ENCODE data around the gene NR1D2. TPM values are rescaled to one million over a fixed set of nuclear protein-coding genes. Genes with fewer than 3 reads are reported as not detected.

The NR1D2 gene
- total RNA-seq, 1 experiment from 2014 or later: 18.4 TPM

DNA sequence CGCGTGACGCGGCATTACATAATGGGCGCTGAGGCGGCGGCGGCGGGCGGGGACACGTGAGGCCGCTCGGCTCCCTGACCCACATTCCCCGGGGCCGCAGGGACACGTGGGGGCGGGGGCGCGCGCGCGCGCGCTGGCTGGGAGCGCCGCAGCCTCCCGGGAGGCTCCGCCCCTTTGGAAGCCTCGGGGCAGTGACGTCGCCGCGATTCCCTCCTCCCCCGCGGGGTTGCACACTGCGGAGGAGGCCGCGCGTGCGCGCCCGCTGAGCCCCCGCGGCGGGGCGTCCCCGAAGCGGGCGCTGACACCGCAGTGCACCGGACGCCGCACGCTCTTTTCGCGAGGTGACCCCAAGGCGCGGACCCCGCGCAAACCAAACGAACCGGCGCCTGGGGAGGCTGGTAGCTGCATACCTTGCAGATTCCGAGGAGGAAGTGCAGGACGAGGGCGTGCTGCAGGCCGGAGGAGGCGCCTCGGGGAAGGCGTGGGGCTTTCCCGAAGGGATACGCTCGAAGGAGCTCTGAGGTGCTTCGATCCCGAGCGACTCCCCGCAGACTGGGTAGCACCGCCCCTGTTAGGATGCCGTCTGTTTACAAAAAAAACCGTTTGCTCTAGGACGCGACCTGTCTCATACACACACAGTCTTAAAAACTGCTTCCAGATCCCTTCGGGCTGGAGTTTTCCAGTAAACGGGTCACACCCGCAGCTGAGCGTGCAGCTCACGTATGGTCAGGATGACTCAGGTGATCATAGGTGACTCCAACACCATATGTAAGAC is 1.0 kb downstream of the NR1D2 start (continued):
- TF ChIP-seq, protein P1, sequence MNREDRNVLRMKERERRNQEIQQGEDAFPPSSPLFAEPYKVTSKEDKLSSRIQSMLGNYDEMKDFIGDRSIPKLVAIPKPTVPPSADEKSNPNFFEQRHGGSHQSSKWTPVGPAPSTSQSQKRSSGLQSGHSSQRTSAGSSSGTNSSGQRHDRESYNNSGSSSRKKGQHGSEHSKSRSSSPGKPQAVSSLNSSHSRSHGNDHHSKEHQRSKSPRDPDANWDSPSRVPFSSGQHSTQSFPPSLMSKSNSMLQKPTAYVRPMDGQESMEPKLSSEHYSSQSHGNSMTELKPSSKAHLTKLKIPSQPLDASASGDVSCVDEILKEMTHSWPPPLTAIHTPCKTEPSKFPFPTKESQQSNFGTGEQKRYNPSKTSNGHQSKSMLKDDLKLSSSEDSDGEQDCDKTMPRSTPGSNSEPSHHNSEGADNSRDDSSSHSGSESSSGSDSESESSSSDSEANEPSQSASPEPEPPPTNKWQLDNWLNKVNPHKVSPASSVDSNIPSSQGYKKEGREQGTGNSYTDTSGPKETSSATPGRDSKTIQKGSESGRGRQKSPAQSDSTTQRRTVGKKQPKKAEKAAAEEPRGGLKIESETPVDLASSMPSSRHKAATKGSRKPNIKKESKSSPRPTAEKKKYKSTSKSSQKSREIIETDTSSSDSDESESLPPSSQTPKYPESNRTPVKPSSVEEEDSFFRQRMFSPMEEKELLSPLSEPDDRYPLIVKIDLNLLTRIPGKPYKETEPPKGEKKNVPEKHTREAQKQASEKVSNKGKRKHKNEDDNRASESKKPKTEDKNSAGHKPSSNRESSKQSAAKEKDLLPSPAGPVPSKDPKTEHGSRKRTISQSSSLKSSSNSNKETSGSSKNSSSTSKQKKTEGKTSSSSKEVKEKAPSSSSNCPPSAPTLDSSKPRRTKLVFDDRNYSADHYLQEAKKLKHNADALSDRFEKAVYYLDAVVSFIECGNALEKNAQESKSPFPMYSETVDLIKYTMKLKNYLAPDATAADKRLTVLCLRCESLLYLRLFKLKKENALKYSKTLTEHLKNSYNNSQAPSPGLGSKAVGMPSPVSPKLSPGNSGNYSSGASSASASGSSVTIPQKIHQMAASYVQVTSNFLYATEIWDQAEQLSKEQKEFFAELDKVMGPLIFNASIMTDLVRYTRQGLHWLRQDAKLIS (CRISPR knock-in tag; IDR thresholded peaks at IDR 0.05; ENCODE audit: borderline replicate concordance): no peak

DNA sequence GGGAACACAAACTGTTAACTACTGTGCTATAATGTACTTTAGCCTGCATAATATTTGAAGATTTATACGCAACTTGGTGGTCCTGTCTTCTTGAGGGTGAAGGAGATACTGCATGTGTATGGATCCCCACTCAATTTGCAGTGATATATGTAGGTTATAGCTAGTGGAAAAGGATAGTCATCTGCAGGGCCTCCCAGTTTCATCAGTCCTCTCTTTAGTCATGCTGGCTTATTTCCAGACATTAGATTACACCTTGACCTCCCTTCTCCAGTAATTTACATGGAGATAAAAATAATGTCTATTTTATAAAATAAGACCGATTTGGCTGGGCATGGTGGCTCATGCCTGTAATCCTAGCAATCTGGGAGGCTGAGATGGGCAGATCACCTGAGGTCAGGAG is 3.7 kb downstream of the NR1D2 start:
- Mint-ChIP-seq H3K4me1 (peaks cover 45% of the 10 kb centered on the region), H3K4me3 (no peak overlapping the region), H3K27me3 (ENCODE audit: low read depth) (no peaks in the 10 kb centered on the region), H3K27ac (no peak overlapping the region), H3K36me3 (0 out of 2 replicates have a peak, but pooled peaks cover 5% of the 10 kb centered on the region), H3K9me3 (no peaks in the 10 kb centered on the region)
- no peak for TF ChIP-seq ZNF232 (CRISPR knock-in tag; IDR thresholded peaks at IDR 0.05)
- ChIA-PET CTCF (no interaction called here), POLR2A (interaction anchor here (0.6 to 6.3 kb wide), 2 partner anchors 28 to 32 kb away, joined by 4 to 31 read pairs; partner anchors contain the start of genes NKIRAS1 and RPL15)
- DNase-seq (ENCODE audit: low spot score) (no peak), ATAC-seq (no peak)

DNA sequence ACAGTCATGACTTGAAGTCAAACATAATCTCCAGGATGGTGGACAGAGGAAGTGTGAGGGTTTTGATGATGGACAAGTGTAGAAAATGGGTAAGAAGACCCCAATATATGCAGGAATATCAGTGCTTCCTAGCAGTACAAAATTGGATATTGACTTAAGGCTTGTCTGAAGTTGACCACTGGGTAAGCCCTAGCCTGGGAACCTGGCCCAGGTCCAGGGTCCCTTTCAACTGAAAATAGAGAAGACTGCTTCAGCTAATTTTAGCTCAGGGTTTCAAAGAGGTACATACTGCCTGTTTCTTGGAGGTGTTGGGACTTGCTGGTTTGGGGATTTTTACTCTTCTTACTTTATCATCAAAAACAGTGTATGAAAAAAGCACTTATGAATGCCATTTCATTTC is 4.7 kb downstream of the NR1D2 start:
- no peak overlapping the region for H3K27ac Mint-ChIP-seq
- no peak overlapping the region for H3K4me3 Mint-ChIP-seq
- POLR2A ChIA-PET: interaction anchor here (6.3 kb wide), 1 partner anchor 33 kb away, joined by 31 read pairs; the partner anchor contains the start of genes NKIRAS1 and RPL15
- TF ChIP-seq ZNF423 (CRISPR knock-in tag; IDR thresholded peaks at IDR 0.05) (no peak), ATF1 (CRISPR knock-in tag; IDR thresholded peaks at IDR 0.05) (no peak), TEAD1 (CRISPR knock-in tag; IDR thresholded peaks at IDR 0.05) (no peak), SMAD3 (CRISPR knock-in tag; IDR thresholded peaks at IDR 0.05; ENCODE audit: borderline replicate concordance) (no peak), ZNF671 (CRISPR knock-in tag; IDR thresholded peaks at IDR 0.05) (no peak), CREM (CRISPR knock-in tag; IDR thresholded peaks at IDR 0.05) (no peak)
- TF ChIP-seq, protein P2, sequence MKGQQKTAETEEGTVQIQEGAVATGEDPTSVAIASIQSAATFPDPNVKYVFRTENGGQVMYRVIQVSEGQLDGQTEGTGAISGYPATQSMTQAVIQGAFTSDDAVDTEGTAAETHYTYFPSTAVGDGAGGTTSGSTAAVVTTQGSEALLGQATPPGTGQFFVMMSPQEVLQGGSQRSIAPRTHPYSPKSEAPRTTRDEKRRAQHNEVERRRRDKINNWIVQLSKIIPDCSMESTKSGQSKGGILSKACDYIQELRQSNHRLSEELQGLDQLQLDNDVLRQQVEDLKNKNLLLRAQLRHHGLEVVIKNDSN (CRISPR knock-in tag; IDR thresholded peaks at IDR 0.05): no peak
- TF ChIP-seq, protein P3, sequence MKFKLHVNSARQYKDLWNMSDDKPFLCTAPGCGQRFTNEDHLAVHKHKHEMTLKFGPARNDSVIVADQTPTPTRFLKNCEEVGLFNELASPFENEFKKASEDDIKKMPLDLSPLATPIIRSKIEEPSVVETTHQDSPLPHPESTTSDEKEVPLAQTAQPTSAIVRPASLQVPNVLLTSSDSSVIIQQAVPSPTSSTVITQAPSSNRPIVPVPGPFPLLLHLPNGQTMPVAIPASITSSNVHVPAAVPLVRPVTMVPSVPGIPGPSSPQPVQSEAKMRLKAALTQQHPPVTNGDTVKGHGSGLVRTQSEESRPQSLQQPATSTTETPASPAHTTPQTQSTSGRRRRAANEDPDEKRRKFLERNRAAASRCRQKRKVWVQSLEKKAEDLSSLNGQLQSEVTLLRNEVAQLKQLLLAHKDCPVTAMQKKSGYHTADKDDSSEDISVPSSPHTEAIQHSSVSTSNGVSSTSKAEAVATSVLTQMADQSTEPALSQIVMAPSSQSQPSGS (CRISPR knock-in tag; IDR thresholded peaks at IDR 0.05; ENCODE audit: borderline replicate concordance, low read depth): no peak
- TF ChIP-seq, protein P4, sequence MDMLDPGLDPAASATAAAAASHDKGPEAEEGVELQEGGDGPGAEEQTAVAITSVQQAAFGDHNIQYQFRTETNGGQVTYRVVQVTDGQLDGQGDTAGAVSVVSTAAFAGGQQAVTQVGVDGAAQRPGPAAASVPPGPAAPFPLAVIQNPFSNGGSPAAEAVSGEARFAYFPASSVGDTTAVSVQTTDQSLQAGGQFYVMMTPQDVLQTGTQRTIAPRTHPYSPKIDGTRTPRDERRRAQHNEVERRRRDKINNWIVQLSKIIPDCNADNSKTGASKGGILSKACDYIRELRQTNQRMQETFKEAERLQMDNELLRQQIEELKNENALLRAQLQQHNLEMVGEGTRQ (CRISPR knock-in tag; IDR thresholded peaks at IDR 0.05): no peak
- TF ChIP-seq, protein P5, sequence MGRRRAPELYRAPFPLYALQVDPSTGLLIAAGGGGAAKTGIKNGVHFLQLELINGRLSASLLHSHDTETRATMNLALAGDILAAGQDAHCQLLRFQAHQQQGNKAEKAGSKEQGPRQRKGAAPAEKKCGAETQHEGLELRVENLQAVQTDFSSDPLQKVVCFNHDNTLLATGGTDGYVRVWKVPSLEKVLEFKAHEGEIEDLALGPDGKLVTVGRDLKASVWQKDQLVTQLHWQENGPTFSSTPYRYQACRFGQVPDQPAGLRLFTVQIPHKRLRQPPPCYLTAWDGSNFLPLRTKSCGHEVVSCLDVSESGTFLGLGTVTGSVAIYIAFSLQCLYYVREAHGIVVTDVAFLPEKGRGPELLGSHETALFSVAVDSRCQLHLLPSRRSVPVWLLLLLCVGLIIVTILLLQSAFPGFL (CRISPR knock-in tag; IDR thresholded peaks at IDR 0.05; ENCODE audit: borderline replicate concordance): no peak
- TF ChIP-seq, protein P6, sequence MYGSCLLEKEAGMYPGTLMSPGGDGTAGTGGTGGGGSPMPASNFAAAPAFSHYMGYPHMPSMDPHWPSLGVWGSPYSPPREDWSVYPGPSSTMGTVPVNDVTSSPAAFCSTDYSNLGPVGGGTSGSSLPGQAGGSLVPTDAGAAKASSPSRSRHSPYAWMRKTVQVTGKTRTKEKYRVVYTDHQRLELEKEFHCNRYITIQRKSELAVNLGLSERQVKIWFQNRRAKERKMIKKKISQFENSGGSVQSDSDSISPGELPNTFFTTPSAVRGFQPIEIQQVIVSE (CRISPR knock-in tag; IDR thresholded peaks at IDR 0.05; ENCODE audit: borderline replicate concordance): no peak
- TF ChIP-seq, protein P7, sequence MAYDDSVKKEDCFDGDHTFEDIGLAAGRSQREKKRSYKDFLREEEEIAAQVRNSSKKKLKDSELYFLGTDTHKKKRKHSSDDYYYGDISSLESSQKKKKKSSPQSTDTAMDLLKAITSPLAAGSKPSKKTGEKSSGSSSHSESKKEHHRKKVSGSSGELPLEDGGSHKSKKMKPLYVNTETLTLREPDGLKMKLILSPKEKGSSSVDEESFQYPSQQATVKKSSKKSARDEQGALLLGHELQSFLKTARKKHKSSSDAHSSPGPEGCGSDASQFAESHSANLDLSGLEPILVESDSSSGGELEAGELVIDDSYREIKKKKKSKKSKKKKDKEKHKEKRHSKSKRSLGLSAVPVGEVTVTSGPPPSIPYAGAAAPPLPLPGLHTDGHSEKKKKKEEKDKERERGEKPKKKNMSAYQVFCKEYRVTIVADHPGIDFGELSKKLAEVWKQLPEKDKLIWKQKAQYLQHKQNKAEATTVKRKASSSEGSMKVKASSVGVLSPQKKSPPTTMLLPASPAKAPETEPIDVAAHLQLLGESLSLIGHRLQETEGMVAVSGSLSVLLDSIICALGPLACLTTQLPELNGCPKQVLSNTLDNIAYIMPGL (CRISPR knock-in tag; IDR thresholded peaks at IDR 0.05): no peak
- TF ChIP-seq, protein P8, sequence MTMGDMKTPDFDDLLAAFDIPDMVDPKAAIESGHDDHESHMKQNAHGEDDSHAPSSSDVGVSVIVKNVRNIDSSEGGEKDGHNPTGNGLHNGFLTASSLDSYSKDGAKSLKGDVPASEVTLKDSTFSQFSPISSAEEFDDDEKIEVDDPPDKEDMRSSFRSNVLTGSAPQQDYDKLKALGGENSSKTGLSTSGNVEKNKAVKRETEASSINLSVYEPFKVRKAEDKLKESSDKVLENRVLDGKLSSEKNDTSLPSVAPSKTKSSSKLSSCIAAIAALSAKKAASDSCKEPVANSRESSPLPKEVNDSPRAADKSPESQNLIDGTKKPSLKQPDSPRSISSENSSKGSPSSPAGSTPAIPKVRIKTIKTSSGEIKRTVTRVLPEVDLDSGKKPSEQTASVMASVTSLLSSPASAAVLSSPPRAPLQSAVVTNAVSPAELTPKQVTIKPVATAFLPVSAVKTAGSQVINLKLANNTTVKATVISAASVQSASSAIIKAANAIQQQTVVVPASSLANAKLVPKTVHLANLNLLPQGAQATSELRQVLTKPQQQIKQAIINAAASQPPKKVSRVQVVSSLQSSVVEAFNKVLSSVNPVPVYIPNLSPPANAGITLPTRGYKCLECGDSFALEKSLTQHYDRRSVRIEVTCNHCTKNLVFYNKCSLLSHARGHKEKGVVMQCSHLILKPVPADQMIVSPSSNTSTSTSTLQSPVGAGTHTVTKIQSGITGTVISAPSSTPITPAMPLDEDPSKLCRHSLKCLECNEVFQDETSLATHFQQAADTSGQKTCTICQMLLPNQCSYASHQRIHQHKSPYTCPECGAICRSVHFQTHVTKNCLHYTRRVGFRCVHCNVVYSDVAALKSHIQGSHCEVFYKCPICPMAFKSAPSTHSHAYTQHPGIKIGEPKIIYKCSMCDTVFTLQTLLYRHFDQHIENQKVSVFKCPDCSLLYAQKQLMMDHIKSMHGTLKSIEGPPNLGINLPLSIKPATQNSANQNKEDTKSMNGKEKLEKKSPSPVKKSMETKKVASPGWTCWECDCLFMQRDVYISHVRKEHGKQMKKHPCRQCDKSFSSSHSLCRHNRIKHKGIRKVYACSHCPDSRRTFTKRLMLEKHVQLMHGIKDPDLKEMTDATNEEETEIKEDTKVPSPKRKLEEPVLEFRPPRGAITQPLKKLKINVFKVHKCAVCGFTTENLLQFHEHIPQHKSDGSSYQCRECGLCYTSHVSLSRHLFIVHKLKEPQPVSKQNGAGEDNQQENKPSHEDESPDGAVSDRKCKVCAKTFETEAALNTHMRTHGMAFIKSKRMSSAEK (CRISPR knock-in tag; IDR thresholded peaks at IDR 0.05; ENCODE audit: borderline replicate concordance): no peak

More for the DNA sequence above, 4.7 kb downstream of the NR1D2 start:
- no peak for ATAC-seq
- DNase-seq (ENCODE audit: low spot score): no peak
- Mint-ChIP-seq H3K4me1 (peaks cover 38% of the 10 kb centered on the region), H3K9me3 (no peaks in the 10 kb centered on the region), H3K36me3 (peaks cover 5% of the 10 kb centered on the region; the same call in 1 of the 2 replicates), H3K27me3 (ENCODE audit: low read depth) (no peaks in the 10 kb centered on the region)
- CTCF ChIA-PET: no interaction called here

All from WTC11 (cell line).